Mucosa of descending colon (tissue), 3 donors: Measurements from ENCODE around the gene NUP188. TPM values are rescaled to one million over a fixed set of nuclear protein-coding genes. Genes with fewer than 3 reads are reported as not detected.

Experiments used
- ATAC-seq: fragments of 200-7000 bp; cut with Tn5 transposase; one replicate; pipeline ENCODE4 v1.9.1; 2020; ENCODE audit warnings: mild to moderate bottlenecking, moderate library complexity
- DNase-seq, 3 donors: peaks; one replicate each; pipeline ENCODE4 v3.0.0-alpha.2; 2020
- H3K36me3 ChIP-seq: fragments of 200-600 bp; one replicate; pipeline ENCODE4 v1.8.0; 2021; ENCODE audit warnings: low read depth, mild to moderate bottlenecking
- H3K4me1 ChIP-seq: fragments of 200-600 bp; one replicate; pipeline ENCODE4 v1.8.0; 2021; ENCODE audit warnings: low read depth, mild to moderate bottlenecking
- H3K4me3 ChIP-seq: fragments of 200-600 bp; one replicate; pipeline ENCODE4 v1.8.0; 2021; ENCODE audit warnings: mild to moderate bottlenecking
- H3K9me3 ChIP-seq: fragments of 200-600 bp; one replicate; pipeline ENCODE4 v1.8.0; 2021; ENCODE audit warnings: mild to moderate bottlenecking
- intact Hi-C, 2 donors: fragments of 100-400 bp; cut with DNase I in 1 of 2; cut with micrococcal nuclease in 1 of 2; formaldehyde crosslinking; loops; one replicate each; pipeline versions ENCODE4 v1.11.0 to v1.11.1; 2022; cut with DNase I, micrococcal nuclease
- total RNA-seq, 3 donors: library from RNA; stranded (reverse); fragmentation: NEBNext Ultra II Directional in 2 of 3; extraction: Animal tissue kit (Norgen Biotek cat#: 25700) in 2 of 3; gene quantifications; one replicate each; pipeline versions ENCODE4 v1.2.1 to v1.2.4, GENCODE V29; 2021 to 2023
- TF ChIP-seq, protein P1 (sequence below): fragments of 200-600 bp; IDR thresholded peaks from one replicate; pipeline ENCODE4 v1.8.0; 2022; ENCODE audit warnings: antibody characterized with exemption, mild to moderate bottlenecking
- donor health status: DM: no; HTN: no; CAD: no; lungs with moderate emphysema.
- donor health status: DM: no; HTN: no; CAD: no.
- donor health status: DM: no; HTN: yes; CAD: no.

Gene NUP188
- total RNA-seq, 3 donors from 2014 or later: 24.4 to 36.7 (median 30.4) TPM

DNA sequence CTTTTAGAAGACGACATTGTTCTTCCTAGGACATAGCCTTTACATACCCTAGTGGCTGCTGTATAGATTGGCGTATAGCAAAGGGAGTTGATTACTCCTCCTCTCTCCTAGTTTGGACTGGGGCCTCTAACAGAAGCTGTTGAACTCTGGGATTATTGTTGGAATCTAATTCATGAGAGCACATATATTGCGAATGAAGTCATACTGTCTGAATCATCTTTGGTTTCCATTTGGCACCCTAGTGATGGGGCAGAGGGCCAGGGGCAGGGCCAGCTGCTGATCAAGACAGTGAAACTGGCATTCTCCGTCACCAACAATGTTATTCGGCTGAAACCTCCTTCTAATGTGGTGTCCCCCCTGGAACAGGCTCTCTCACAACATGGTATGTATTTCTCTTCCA lies 40.3 kb downstream of the NUP188 start:
- no peak overlapping the region for H3K4me3 ChIP-seq
- peaks cover 4% of the 10 kb centered on the region for H3K36me3 ChIP-seq
- no peaks in the 10 kb centered on the region for H3K9me3 ChIP-seq
- TF ChIP-seq, protein P1, sequence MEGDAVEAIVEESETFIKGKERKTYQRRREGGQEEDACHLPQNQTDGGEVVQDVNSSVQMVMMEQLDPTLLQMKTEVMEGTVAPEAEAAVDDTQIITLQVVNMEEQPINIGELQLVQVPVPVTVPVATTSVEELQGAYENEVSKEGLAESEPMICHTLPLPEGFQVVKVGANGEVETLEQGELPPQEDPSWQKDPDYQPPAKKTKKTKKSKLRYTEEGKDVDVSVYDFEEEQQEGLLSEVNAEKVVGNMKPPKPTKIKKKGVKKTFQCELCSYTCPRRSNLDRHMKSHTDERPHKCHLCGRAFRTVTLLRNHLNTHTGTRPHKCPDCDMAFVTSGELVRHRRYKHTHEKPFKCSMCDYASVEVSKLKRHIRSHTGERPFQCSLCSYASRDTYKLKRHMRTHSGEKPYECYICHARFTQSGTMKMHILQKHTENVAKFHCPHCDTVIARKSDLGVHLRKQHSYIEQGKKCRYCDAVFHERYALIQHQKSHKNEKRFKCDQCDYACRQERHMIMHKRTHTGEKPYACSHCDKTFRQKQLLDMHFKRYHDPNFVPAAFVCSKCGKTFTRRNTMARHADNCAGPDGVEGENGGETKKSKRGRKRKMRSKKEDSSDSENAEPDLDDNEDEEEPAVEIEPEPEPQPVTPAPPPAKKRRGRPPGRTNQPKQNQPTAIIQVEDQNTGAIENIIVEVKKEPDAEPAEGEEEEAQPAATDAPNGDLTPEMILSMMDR: no peak
- intact Hi-C loops: no loop called here
- DNase-seq (no peak), ATAC-seq (no peak)
- no peaks in the 10 kb centered on the region for H3K4me1 ChIP-seq

DNA sequence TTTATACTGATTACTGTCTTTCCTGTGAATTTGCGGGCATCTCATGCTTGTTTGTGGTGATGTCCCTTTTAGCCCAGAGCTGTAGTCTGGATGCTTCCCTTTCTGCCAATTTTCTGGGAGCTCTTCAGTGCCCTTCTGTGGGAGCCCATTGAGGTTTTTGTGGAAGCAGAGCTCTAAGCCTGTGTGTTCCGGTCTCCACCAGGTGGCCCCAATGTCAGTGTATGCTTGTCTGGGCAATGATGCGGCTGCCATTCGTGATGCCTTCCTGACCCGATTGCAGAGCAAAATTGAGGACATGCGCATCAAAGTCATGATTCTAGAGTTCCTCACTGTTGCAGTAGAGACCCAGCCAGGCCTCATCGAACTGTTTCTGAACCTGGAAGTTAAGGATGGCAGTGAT lies 45.5 kb downstream of the NUP188 start:
- no peaks in the 10 kb centered on the region for H3K9me3 ChIP-seq
- intact Hi-C loops: no loop called here
- DNase-seq (no peak), ATAC-seq (no peak)
- no peak overlapping the region for H3K4me3 ChIP-seq
- H3K4me1 ChIP-seq: no peaks in the 10 kb centered on the region
- TF ChIP-seq, protein P1: no peak
- H3K36me3 ChIP-seq: peaks cover 4% of the 10 kb centered on the region

DNA sequence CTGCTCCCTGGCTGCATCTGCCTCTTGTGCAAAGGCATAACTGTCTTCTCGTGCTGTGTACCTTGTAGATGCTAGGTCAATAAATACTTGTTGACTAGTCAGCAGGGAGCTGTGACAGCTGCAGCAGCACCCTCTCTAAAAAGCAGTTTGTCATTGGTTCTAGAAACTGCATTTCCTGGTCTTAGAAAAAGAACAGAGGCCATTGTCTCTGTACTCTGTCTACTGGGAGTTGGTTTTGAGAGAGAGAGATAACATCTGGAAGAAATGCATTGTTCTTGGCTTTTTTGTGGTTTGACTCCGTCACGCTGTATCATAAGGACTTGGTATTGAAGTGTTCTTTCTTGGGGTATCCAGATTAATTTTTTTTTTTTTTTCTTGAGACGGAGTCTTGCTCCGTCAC lies 48.3 kb downstream of the NUP188 start:
- no peaks in the 10 kb centered on the region for H3K4me1 ChIP-seq
- TF ChIP-seq, protein P1: no peak
- DNase-seq (peak in 1 of 3 donors; percentile 2), ATAC-seq (no peak)
- intact Hi-C loops: no loop called here
- H3K9me3 ChIP-seq: no peaks in the 10 kb centered on the region
- H3K4me3 ChIP-seq: no peak overlapping the region
- H3K36me3 ChIP-seq: peaks cover 10% of the 10 kb centered on the region

DNA sequence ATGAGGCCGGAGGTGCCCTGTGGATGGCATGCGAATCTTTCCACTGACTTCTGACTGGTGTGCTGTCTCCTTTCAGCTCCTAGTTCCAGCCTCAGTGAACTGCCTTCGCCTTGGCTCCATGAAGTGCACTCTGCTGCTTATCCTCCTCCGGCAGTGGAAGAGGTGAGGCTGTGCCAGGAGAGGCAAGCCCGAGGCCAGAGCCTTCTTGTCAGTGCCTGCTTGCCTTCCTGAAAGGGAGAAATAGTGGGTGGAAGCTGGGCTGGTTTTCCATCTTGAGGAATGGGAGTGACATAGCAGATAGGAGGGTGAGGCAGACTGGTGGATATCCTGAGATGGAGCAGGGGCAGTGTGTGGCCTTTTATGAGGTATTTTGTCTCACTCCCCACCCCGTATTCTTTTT lies 51.0 kb downstream of the NUP188 start:
- Histone ChIP-seq H3K4me1 (no peaks in the 10 kb centered on the region), H3K4me3 (no peak overlapping the region), H3K9me3 (no peaks in the 10 kb centered on the region), H3K36me3 (peaks cover 10% of the 10 kb centered on the region)
- intact Hi-C loops: no loop called here
- TF ChIP-seq, protein P1: no peak
- DNase-seq: peak in 1 of 3 donors; percentile 27
- ATAC-seq: no peak

DNA sequence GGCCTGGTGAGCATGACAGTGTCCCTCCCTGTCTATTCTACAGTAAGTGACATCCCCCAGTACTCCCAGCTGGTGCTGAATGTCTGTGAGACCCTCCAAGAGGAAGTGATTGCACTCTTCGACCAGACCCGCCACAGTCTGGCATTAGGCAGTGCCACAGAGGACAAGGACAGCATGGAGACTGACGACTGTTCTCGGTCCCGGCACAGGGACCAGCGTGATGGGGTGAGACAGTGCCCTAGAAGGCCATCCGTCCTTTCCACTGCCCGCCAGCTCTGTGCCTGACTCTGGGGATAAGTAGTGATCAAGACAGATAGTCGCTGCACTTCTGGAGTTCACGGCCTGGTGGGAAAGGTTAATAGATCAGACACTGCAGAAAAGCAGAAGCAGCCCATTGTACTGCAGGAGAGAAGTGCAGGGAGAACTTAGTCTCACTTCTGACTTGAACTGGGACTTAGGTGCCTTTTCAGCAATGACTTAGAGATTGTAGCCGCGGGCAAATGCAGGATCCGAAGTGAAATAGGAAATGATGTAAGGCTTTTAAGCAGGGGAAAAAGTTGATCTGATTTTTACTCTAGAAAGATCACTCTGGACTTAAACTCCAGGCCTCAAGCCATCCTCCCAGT lies 52.2 kb downstream of the NUP188 start:
- H3K9me3 ChIP-seq: no peaks in the 10 kb centered on the region

More for the DNA sequence above, 52.2 kb downstream of the NUP188 start:
- ATAC-seq (no peak), DNase-seq (peak in 1 of 3 donors; percentile 31)
- Histone ChIP-seq H3K4me1 (no peaks in the 10 kb centered on the region), H3K4me3 (no peak overlapping the region), H3K36me3 (peaks cover 10% of the 10 kb centered on the region)
- intact Hi-C loops: no loop called here
- TF ChIP-seq, protein P1: no peak
